H1 (cell line): ENCODE measurements around the gene ZNF805. TPM values are rescaled to one million over a fixed set of nuclear protein-coding genes. Genes with fewer than 3 reads are reported as not detected.

Source experiments
- CTCF ChIA-PET: fragments of 300-600 bp; sonication (Branson Sonifier 250); formaldehyde crosslinking; loops from one replicate; lab custom pipeline; 2021; ENCODE audit not compliant: partially characterized antibody; lab: Charles Lee
- POLR2A ChIA-PET: fragments of 300-600 bp; sonication (Branson Sonifier 250); formaldehyde crosslinking; loops from one replicate; lab custom pipeline; 2021; ENCODE audit warnings: inconsistent platforms; ENCODE audit not compliant: partially characterized antibody; lab: Charles Lee
- DNase-seq, 2 experiments: peaks; one replicate each; pipeline versions ENCODE4 v3.0.0 to v3.0.0-alpha.2; 2010 to 2022; ENCODE audit warnings: low spot score in 2 of 2, low read depth in 1 of 2, mixed read lengths in 1 of 2
- FAIRE-seq: peaks from 2 replicates; lab custom pipeline; 2011; peaks lifted over from hg19 to GRCh38; lab: Jason Lieb, UNC
- H2AFZ ChIP-seq: 2 replicates; pipeline ENCODE4 v1.8.1; 2012; ENCODE audit warnings: low read length, inconsistent platforms
- H2AK5ac ChIP-seq: 2 replicates; pipeline ENCODE4 v1.6.1; 2013; ENCODE audit warnings: low read depth, low read length
- H2BK120ac ChIP-seq: replicated peaks from 2 replicates; pipeline ENCODE3; 2013; ENCODE audit warnings: low read depth, low read length, inconsistent platforms
- H2BK12ac ChIP-seq: 2 replicates; pipeline ENCODE4 v1.6.1; 2013; ENCODE audit warnings: low read depth, low read length
- H2BK15ac ChIP-seq: 2 replicates; pipeline ENCODE4 v1.6.1; 2013; ENCODE audit warnings: low read length
- H2BK20ac ChIP-seq: 2 replicates; pipeline ENCODE4 v1.6.1; 2013; ENCODE audit warnings: low read length
- H2BK5ac ChIP-seq: 2 replicates; pipeline ENCODE4 v1.6.1; 2013; ENCODE audit warnings: low read depth, low read length
- H3K14ac ChIP-seq: 2 replicates; pipeline ENCODE4 v1.6.1; 2013; ENCODE audit warnings: inconsistent platforms; ENCODE audit not compliant: insufficient read length
- H3K18ac ChIP-seq: 2 replicates; pipeline ENCODE4 v1.6.1; 2013; ENCODE audit warnings: low read length; ENCODE audit errors: extremely low read depth
- H3K23ac ChIP-seq: 2 replicates; pipeline ENCODE4 v1.6.1; 2013; ENCODE audit warnings: inconsistent platforms; ENCODE audit not compliant: insufficient read length
- H3K23me2 ChIP-seq: 2 replicates; pipeline ENCODE4 v1.6.1; 2013; ENCODE audit warnings: low read depth, low read length
- H3K27ac ChIP-seq: 2 replicates; pipeline ENCODE4 v1.6.1; 2011; ENCODE audit warnings: low read depth, low read length, inconsistent platforms
- H3K27me3 ChIP-seq, 4 experiments: replicated peaks in 1 of 4; 1 replicate in 1 of 4; 2 replicates in 3 of 4; pipeline versions ENCODE4 v1.6.1 to v1.8.1; 2011 to 2013; ENCODE audit warnings: low read length in 3 of 4, mild to moderate bottlenecking in 3 of 4, inconsistent platforms in 2 of 4, mixed read lengths in 2 of 4, moderate library complexity in 1 of 4; ENCODE audit not compliant: control insufficient read depth in 3 of 4, insufficient read depth in 3 of 4; ENCODE audit errors: extremely low read depth in 1 of 4
- H3K36me3 ChIP-seq, 4 experiments: 2 replicates each; pipeline versions ENCODE4 v1.6.1 to v1.8.1; 2011 to 2013; ENCODE audit warnings: mild to moderate bottlenecking in 4 of 4, low read length in 3 of 4, moderate library complexity in 2 of 4, control low read depth in 1 of 4, inconsistent platforms in 1 of 4; ENCODE audit not compliant: insufficient read depth in 4 of 4, control insufficient read depth in 2 of 4
- H3K4ac ChIP-seq: replicated peaks from 2 replicates; pipeline ENCODE3; 2013; ENCODE audit warnings: low read length, low read depth, mixed read lengths, inconsistent platforms; ENCODE audit not compliant: insufficient read length
- H3K4me1 ChIP-seq, 4 experiments: replicated peaks in 1 of 4; 1 replicate in 1 of 4; 2 replicates in 3 of 4; pipeline versions ENCODE4 v1.6.1 to v1.8.1; 2011 to 2013; ENCODE audit warnings: low read length in 3 of 4, inconsistent platforms in 2 of 4, mixed read lengths in 1 of 4; ENCODE audit not compliant: insufficient read depth in 4 of 4, control insufficient read depth in 3 of 4
- H3K4me2 ChIP-seq, 2 experiments: 2 replicates each; pipeline versions ENCODE4 v1.6.1 to v1.8.1; 2011 to 2013; ENCODE audit warnings: low read depth in 2 of 2, low read length in 2 of 2, control low read depth in 1 of 2, inconsistent platforms in 1 of 2, mild to moderate bottlenecking in 1 of 2; ENCODE audit not compliant: insufficient read depth in 1 of 2
- H3K4me3 ChIP-seq, 4 experiments: fragments of 200-600, 300-600 bp in 1 of 4; sonication (generic), shearing (Covaris generic), sonication (Bioruptor Twin) in 1 of 4; 2 replicates each; pipeline versions ENCODE4 v1.5.1 to v1.8.1; 2011 to 2016; ENCODE audit warnings: low read length in 4 of 4, low read depth in 3 of 4, control low read depth in 2 of 4, inconsistent platforms in 2 of 4, mild to moderate bottlenecking in 2 of 4, mixed read lengths in 1 of 4, moderate library complexity in 1 of 4; ENCODE audit not compliant: insufficient read depth in 2 of 4; ENCODE audit errors: extremely low read depth in 1 of 4
- H3K56ac ChIP-seq: replicated peaks from 2 replicates; pipeline ENCODE3; 2013; ENCODE audit warnings: low read depth, mild to moderate bottlenecking, mixed read lengths, low read length, inconsistent platforms; ENCODE audit not compliant: insufficient read length
- H3K79me1 ChIP-seq: 2 replicates; pipeline ENCODE4 v1.6.1; 2013; ENCODE audit warnings: low read depth, low read length, control low read depth
- H3K79me2 ChIP-seq, 2 experiments: 2 replicates each; pipeline versions ENCODE4 v1.6.1 to v1.8.1; 2012 to 2013; ENCODE audit warnings: low read length in 2 of 2, mild to moderate bottlenecking in 2 of 2, inconsistent platforms in 1 of 2; ENCODE audit not compliant: insufficient read depth in 2 of 2, control insufficient read depth in 1 of 2
- H3K9ac ChIP-seq, 4 experiments: replicated peaks in 1 of 4; 1 replicate in 1 of 4; 2 replicates in 3 of 4; pipeline versions ENCODE4 v1.6.1 to v1.8.1; 2011 to 2013; ENCODE audit warnings: low read depth in 3 of 4, low read length in 3 of 4, control low read depth in 2 of 4, mild to moderate bottlenecking in 2 of 4, moderate library complexity in 2 of 4, inconsistent platforms in 1 of 4; ENCODE audit errors: extremely low read depth in 1 of 4
- H3K9me3 ChIP-seq, 2 experiments: 2 replicates each; pipeline versions ENCODE4 v1.6.1 to v1.8.1; 2012 to 2013; ENCODE audit warnings: mild to moderate bottlenecking in 2 of 2, moderate library complexity in 2 of 2, control low read depth in 1 of 2, inconsistent platforms in 1 of 2, low read depth in 1 of 2, low read length in 1 of 2, mixed read lengths in 1 of 2; ENCODE audit not compliant: insufficient read depth in 2 of 2
- H4K20me1 ChIP-seq, 2 experiments: replicated peaks in 1 of 2; 2 replicates each; pipeline versions ENCODE3 to v1.8.1; 2011 to 2013; ENCODE audit warnings: inconsistent platforms in 2 of 2, low read length in 2 of 2, mild to moderate bottlenecking in 1 of 2; ENCODE audit not compliant: insufficient read depth in 2 of 2, control insufficient read depth in 1 of 2
- H4K5ac ChIP-seq: 2 replicates; pipeline ENCODE4 v1.6.1; 2013; ENCODE audit warnings: low read length, low read depth, mixed read lengths, inconsistent platforms; ENCODE audit not compliant: insufficient read length
- H4K8ac ChIP-seq: 2 replicates; pipeline ENCODE4 v1.8.0; 2013; ENCODE audit warnings: mild to moderate bottlenecking, moderate library complexity, low read length, inconsistent platforms; ENCODE audit not compliant: insufficient read depth; ENCODE audit errors: extremely low read depth
- H4K91ac ChIP-seq: replicated peaks from 2 replicates; pipeline ENCODE3; 2013; ENCODE audit warnings: low read length, mixed read lengths, inconsistent platforms; ENCODE audit not compliant: insufficient read length
- BACH1 ChIP-seq: IDR thresholded peaks from 2 replicates; pipeline ENCODE4 v1.6.1; 2012; ENCODE audit warnings: low read length, improper control_type of control experiment
- CBX8 ChIP-seq: fragments of 300-800, 300-1000 bp; sonication (generic); IDR thresholded peaks from 2 replicates; pipeline ENCODE4 v1.7.1; 2016; ENCODE audit warnings: low read depth, low read length, borderline replicate concordance
- CHD1 ChIP-seq: IDR thresholded peaks from 2 replicates; pipeline ENCODE4 v1.6.1; 2012; ENCODE audit warnings: low read depth, low read length, improper control_type of control experiment
- KDM5A ChIP-seq: fragments of 200-600 bp; IDR thresholded peaks from 2 replicates; pipeline ENCODE4 v1.7.1; 2012; ENCODE audit warnings: mild to moderate bottlenecking, low read length, inconsistent platforms, mixed read lengths
- SAP30 ChIP-seq: fragments of 300-600 bp; sonication (generic); IDR thresholded peaks from 2 replicates; pipeline ENCODE4 v1.7.1; 2012; ENCODE audit warnings: low read length, moderate library complexity, mild to moderate bottlenecking, inconsistent platforms; ENCODE audit not compliant: insufficient read depth, insufficient replicate concordance
- SIN3A ChIP-seq, 2 experiments: IDR thresholded peaks in 1 of 2; conservative IDR thresholded peaks in 1 of 2; 2 replicates each; pipeline ENCODE4 v1.6.1; 2011 to 2012; ENCODE audit warnings: low read length in 2 of 2, improper control_type of control experiment in 1 of 2, low read depth in 1 of 2, mild to moderate bottlenecking in 1 of 2
- SRF ChIP-seq: IDR thresholded peaks from 2 replicates; pipeline ENCODE4 v1.6.1; 2011; ENCODE audit warnings: mild to moderate bottlenecking, low read depth, low read length, moderate library complexity
- TBP ChIP-seq: IDR thresholded peaks from 2 replicates; pipeline ENCODE4 v1.6.1; 2011; ENCODE audit warnings: low read depth, low read length, improper control_type of control experiment
- WGBS, 2 experiments: shearing (Covaris generic) in 1 of 2; methylation state at CpG; one replicate each; pipeline versions ENCODE4 v1.1.6 to v1.1.7; 2013 to 2015; ENCODE audit warnings: low lambda C conversion rate in 2 of 2, mixed read lengths in 2 of 2, inconsistent platforms in 1 of 2, low coverage in 1 of 2, missing lambda C conversion rate in 1 of 2; ENCODE audit not compliant: insufficient replicate concordance in 2 of 2, insufficient coverage in 1 of 2, insufficient read length in 1 of 2; ENCODE audit errors: extremely low coverage in 1 of 2, missing lambda C conversion rate in 1 of 2; 5-methylcytosine and 5-hydroxymethylcytosine counted together
- polyA plus RNA-seq, 7 experiments: library from polyadenylated mRNA; depleted of rRNA in 3 of 7; stranded (reverse) in 5 of 7; unstranded in 2 of 7; fragments of >200 nt in 5 of 7; fragments of 200-250 nt in 2 of 7; gene quantifications; 1 replicate in 5 of 7; 2 replicates in 1 of 7; 4 replicates in 1 of 7; pipeline versions ENCODE4 v1.2.1 to v1.2.3, GENCODE V29; 2011 to 2013; ENCODE audit warnings: missing spikeins in 2 of 7, mixed read lengths in 2 of 7
- total RNA-seq: library from RNA; stranded (reverse); fragmentation: NEBNext Ultra II Directional; extraction: Animal tissue kit (Norgen Biotek cat#: 25700); gene quantifications from 2 replicates; pipeline ENCODE4 v1.2.1, GENCODE V29; 2021
- TF ChIP-seq, protein P1 (sequence below): IDR thresholded peaks from 2 replicates; pipeline ENCODE4 v1.6.1; 2012; ENCODE audit warnings: inconsistent platforms
- TF ChIP-seq, protein P2 (sequence below): IDR thresholded peaks from 2 replicates; pipeline ENCODE4 v1.6.1; 2012; ENCODE audit warnings: low read length, inconsistent platforms

The ZNF805 gene
- total and polyA plus RNA-seq, 2 of the 8 experiments (the other 6 are each of a cell fraction or from before 2014, with no cell fraction given) = 2.3 to 14.8 TPM

DNA sequence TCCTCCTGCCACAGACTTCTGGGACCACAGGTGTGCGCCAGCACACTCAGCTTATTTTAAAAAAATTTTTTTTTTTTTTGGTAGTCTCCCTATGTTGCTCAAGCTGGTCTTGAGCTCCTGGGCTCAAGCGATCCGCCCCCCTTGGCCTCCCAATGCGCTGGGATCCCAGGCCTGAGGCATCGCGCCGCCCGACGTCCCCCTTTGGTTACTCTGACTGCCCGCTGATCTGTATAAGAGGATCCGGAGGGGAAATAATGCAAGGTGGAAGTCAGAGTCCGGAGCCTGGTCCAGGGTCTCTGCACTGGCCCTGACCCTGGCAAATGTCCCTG, 486 bp upstream of the ZNF805 start:
- 20% methylated on average over 12 of the region's 12 CpGs; no CpG with 5 or more reads in 1 of the 2 experiments for WGBS, 2 experiments
- no peak overlapping the region for H3K14ac ChIP-seq
- H3K79me1 ChIP-seq = peaks cover 10% of the 10 kb centered on the region; the same call in 1 of the 2 replicates
- no peak overlapping the region; the same call in 1 of the 2 replicates for H3K18ac ChIP-seq
- H3K4me3 ChIP-seq = peak overlapping the region; percentile 95 to 98 (median 96)
- peak overlapping the region; percentile 95 for H4K8ac ChIP-seq
- H2AK5ac ChIP-seq = no peak overlapping the region
- H2BK12ac ChIP-seq = no peak overlapping the region
- peak overlapping the region; percentile 93; the same call in 1 of the 2 replicates for H2AFZ ChIP-seq
- H4K91ac ChIP-seq = peak overlapping the region; percentile 56
- POLR2A ChIA-PET = interaction anchor here (0.6 to 2.2 kb wide), 14 partner anchors 9 to 94 kb away, joined by 3 to 11 read pairs (median 4); partner anchors contain the start of genes AURKC and ZNF264
- H3K4me1 ChIP-seq = peaks cover 0 to 4% (median 2%) of the 10 kb centered on the region in 4 experiments; a peak in 2 of 7 replicates
- H3K4ac ChIP-seq = no peak overlapping the region
- CTCF ChIA-PET = interaction anchor here (0.7 to 0.9 kb wide), 2 partner anchors 8 to 36 kb away, joined by 3 to 5 read pairs; no protein-coding TSS in a partner anchor
- no peak overlapping the region for H2BK20ac ChIP-seq
- DNase-seq = no peak
- H2BK120ac ChIP-seq = no peak overlapping the region
- H3K23me2 ChIP-seq = peaks cover 8% of the 10 kb centered on the region
- peaks cover 4 to 30% of the 10 kb centered on the region in 2 experiments for H3K79me2 ChIP-seq
- peak overlapping the region; percentile 87 to 89 for H3K4me2 ChIP-seq
- H3K9ac ChIP-seq = peak overlapping the region; percentile 84 to 92 (median 87)
- H3K27ac ChIP-seq = peak overlapping the region; percentile 77; the same call in 1 of the 2 replicates
- FAIRE-seq = no peak
- no peak overlapping the region for H3K56ac ChIP-seq
- no peak overlapping the region for H3K23ac ChIP-seq
- no peak overlapping the region for H2BK15ac ChIP-seq
- peak overlapping the region; percentile 61 for H2BK5ac ChIP-seq
- H3K9me3 ChIP-seq = no peaks in the 10 kb centered on the region
- peaks cover 4 to 8% (median 5%) of the 10 kb centered on the region in 4 experiments; a peak in 7 of 8 replicates for H3K36me3 ChIP-seq
- peak overlapping the region; percentile 94 for H4K5ac ChIP-seq
- no peaks in the 10 kb centered on the region for H4K20me1 ChIP-seq
- H3K27me3 ChIP-seq = no peaks in the 10 kb centered on the region
- TF ChIP-seq BACH1 (no peak), CBX8 (no peak), SRF (no peak), TBP (no peak), KDM5A (no peak), CHD1 (no peak), SIN3A (conservative IDR thresholded peaks at IDR 0.05 in 1 of 2, IDR thresholded peaks at IDR 0.05 in 1 of 2; ENCODE audit: low read depth in 1 of 2, low read length in 2 of 2) (no peak), SAP30 (no peak)
- TF ChIP-seq, protein P1, sequence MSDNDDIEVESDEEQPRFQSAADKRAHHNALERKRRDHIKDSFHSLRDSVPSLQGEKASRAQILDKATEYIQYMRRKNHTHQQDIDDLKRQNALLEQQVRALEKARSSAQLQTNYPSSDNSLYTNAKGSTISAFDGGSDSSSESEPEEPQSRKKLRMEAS = no peak
- TF ChIP-seq, protein P2, sequence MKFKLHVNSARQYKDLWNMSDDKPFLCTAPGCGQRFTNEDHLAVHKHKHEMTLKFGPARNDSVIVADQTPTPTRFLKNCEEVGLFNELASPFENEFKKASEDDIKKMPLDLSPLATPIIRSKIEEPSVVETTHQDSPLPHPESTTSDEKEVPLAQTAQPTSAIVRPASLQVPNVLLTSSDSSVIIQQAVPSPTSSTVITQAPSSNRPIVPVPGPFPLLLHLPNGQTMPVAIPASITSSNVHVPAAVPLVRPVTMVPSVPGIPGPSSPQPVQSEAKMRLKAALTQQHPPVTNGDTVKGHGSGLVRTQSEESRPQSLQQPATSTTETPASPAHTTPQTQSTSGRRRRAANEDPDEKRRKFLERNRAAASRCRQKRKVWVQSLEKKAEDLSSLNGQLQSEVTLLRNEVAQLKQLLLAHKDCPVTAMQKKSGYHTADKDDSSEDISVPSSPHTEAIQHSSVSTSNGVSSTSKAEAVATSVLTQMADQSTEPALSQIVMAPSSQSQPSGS = no peak
